22Rv1 (cell line): Measurements from ENCODE around the gene RBMX.

Experiments
- ZFX ChIP-seq: fragments of 450-650 bp; IDR thresholded peaks from 2 replicates; pipeline ENCODE4 v1.6.1; 2017; ENCODE audit warnings: antibody characterized with exemption, borderline replicate concordance
- TF ChIP-seq, protein P1 (sequence below): fragments of 450-650 bp; IDR thresholded peaks from 2 replicates; pipeline ENCODE4 v1.5.1; 2017; ENCODE audit warnings: mild to moderate bottlenecking

DNA sequence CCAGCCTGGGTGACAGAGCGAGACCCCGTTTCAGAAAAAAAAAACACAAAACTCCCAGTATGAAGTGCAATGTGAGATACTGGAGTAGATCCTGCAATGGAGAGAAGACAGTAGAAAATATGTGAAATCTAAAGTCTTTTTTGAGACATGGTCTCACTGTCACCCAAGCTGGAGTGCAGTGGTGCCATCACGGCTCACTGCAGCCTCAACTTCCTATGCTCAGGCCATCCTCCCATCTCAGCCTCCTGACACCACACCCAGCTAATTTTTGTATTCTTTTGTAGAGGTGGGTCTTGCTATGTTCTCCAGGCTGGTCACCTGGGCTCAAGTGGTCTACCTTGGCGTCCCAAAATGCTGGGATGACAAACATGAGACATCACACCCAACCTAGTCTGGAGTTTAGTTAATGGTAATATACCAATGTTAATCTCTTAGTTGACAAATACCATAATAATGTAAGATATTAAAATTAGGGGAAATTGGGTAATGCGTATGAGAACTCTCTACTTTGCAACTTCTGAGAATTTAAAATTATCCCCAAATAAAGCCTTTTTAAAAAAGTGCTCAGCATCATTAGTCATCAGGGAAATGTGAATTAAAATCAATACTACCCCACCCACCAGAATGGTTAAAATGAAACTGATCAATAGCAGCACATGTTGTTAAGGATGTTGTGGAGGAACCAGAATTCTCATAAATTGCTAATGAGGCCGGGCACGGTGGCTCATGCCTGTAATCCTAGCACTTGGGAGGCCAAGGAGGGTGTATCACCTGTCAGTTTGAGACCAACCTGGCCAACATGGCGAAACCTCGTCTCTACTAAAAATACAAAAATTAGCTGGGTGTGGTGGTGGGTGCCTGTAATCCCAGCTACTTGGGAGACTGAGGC lies 15.0 kb downstream of the RBMX start:
- TF ChIP-seq ZFX, result no peak
- TF ChIP-seq, protein P1, sequence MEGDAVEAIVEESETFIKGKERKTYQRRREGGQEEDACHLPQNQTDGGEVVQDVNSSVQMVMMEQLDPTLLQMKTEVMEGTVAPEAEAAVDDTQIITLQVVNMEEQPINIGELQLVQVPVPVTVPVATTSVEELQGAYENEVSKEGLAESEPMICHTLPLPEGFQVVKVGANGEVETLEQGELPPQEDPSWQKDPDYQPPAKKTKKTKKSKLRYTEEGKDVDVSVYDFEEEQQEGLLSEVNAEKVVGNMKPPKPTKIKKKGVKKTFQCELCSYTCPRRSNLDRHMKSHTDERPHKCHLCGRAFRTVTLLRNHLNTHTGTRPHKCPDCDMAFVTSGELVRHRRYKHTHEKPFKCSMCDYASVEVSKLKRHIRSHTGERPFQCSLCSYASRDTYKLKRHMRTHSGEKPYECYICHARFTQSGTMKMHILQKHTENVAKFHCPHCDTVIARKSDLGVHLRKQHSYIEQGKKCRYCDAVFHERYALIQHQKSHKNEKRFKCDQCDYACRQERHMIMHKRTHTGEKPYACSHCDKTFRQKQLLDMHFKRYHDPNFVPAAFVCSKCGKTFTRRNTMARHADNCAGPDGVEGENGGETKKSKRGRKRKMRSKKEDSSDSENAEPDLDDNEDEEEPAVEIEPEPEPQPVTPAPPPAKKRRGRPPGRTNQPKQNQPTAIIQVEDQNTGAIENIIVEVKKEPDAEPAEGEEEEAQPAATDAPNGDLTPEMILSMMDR, result no peak
